Measurements from ENCODE around the gene KCNK15.
"Not testable (repeated sequence)": the region's sequence is repeated elsewhere in the genome, so short reads cannot be mapped to it uniquely, and the experiment has no call there.

Gene KCNK15

DNA sequence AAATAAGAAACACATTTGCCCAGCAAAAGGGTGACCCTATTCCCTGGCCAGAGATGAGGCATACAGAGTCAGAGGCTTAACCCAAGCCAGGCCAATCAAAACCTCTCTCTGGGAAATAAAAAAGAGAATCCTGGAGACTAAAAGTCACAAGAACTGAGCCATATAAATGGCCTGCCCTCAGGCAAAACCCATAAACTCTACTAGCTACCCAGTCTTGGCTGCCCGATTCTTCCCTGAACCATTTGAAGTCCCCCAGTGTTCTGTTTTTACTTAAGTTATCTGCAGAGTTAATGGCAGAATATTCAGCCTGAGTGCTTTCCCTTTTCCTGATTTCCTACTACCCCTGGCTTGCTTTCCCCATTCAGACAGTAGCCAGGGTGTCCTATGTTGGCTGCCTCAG lies 13.9 kb downstream of the KCNK15 start:
- DNase-seq, result no peak

DNA sequence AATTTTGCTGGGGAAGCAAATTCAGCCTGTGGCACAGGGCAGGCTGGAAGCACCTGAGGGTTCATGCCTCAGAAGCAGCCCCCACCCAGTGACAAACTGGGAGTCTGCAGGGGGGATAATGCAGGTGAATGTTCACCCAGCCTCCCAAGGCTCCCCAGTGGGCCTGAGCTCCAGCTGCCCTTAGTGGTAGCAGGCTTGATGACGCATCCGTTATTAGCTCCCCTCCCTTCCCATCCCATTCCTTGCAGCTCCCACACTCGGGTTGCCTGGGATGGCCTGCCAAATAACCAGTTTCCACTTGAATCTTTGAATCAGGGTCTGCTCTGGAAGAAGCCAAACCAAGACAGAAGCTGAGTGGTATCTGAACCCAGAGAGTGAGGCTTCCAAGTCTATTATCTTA lies 15.8 kb downstream of the KCNK15 start:
- DNase-seq, result no peak

DNA sequence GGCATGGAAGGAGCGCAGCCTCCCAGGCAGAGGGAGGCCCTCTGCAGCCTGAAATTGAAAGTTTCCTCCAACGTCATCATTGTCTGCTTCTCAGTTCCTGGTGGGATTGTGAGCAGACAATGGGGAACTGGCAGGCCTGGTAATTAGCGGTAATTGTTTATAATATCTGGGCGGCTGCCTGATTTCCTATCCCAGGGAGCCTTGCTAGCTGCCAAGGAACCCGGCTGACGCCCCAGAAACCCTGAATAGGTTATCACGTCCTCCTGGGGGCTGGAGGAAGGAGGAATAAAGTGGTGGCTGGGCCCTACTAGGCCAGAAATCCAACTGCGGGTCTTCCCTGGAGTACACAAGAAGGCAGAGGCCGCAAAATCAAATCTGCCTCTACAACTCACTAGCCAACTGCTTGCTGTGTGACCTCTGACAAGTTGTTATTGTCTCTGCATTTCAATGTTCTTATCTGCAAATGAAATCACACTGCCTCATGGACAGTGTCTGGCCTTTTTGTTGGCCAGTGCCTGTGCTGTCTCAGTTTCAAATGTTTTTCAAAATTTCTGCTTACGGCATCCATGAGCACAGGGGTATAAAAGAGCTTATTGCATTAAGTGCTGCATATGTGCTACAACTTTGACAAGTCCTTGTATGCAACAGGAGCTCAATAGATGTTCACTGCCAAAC lies 16.9 kb downstream of the KCNK15 start:
- no peak for DNase-seq

DNA sequence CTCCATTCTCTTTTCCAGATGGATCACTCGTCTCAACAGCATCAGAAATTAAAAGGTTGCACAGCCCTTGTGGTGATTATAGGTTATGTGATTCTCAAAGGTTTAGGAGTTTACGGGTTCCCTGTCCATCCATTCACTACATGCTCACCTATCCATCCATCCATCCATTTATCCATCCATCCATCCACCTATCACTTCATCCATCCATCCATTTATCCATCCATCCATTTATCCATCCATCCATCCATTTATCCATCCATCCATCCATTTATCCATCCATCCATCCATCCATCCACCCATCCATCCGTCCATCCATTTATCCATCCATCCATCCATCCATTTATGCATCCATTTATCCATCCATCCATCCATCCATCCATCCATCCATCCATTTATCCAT lies 18.1 kb downstream of the KCNK15 start:
- not testable (repeated sequence) for DNase-seq

DNA sequence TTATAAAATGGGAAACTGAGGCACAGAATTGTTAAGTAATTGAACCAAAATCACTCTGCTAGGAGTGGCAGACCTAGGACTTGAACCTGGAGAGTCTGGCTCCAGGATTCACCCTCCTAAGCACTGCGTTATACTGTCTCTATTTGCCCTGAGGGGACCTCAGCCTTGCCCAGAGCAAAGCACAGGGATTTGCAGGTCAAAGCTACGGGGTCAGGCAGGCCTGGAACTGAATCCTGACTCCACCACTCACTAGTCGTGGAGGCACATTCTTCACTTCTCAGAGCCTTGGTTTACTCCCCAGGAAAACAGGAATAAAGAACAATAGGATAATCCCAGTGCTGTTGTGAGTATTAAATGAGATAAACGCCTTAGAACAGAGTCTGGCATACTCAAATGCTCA lies 19.4 kb downstream of the KCNK15 start:
- no peak for DNase-seq

DNA sequence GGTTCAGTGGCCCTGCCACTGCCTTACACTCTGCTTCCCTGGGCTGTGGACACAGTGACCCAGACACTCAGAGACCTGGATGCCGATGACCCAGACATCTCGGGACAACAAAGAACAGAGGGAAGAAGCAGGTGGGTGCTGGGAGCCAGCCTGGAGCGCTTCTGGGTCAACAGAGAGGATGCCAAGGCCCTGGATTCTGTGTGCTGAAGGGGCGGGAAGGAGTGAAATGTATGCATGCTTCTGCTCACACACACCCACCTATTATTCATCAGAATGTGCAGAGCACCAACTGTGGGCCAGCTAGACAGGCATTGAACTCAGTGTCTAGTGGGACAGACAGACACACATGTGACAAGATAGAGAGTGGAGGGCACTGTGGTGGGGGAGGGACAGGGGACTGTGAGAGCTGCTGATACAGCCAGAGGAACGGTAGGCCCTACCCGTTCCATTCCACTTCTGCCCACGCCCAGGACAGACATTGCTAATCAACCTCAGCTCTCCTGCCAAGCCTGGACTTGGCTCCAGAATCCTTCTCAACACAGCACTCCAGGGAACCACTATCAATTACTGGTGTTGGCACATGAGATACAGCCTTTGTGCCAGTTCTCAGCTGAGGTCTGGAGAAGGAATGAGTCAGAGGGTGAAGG lies 20.2 kb downstream of the KCNK15 start:
- no peak for DNase-seq

DNA sequence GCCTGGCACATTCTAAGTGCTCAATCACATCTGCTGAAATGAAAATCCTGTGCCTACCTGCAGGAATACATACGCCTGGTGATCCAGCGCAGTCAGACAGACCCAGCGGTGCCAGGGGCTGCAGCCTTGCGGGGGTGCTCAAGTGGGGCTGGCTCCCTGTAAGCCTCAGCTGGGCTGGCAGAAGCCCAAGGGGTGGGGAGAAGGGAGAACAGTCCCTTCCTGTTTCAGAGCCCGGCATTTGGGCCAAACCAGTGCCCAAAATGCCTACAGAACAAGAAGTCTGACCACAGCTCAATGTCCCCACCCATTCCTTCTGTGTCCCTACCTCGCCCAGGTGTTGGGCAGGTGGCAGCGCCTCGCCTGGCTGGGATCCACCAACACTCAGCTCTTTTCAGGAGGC lies 22.6 kb downstream of the KCNK15 start:
- DNase-seq, result no peak

DNA sequence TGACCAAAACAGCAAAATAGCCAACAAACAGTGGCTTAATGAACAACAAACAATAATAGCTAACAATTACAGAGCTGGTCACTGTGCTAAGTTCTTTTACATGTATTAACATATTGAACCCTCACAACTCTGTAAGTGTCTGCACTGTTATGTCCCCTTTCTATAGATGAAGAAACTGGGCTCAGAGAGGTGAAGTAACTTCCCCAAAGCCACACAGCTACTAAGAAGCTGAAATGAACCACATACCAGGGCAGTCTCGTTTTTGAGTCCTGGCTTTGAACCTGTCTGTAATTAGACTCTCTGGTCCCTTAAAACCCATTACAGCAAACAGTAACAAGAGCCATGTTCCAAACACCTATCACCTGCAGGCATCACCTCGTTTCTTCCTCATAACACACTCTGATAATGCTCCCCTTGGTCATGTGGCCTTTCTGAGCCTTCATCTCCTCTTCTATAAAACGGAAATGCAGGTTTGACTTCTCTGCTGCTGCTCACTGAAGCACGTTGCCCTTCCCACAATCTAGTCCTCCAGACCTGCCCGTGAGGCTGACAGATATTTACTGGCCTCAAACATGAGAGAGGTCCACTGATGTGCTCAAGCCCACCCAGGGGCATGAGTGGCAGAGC lies 23.3 kb downstream of the KCNK15 start:
- DNase-seq, result no peak

DNA sequence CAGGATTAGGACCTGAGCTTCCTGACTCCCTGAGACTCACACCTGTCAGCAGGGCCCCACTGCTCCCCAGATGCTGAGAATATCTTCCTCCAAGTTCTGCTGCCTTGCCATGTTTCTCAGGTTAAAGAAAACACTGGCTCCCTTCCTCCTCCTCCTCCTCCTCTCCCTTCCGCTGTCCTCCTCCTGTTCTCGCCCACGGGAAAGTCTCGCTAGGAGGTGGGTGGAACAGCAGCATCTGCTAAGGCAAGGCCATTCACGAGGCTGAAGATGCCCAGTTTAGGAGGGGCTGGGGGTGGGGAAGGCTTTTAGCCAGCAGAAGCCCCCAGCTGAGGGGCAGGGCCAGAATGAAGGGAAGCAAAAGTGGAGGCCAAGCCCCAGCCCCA lies 23.8 kb downstream of the KCNK15 start:
- DNase-seq, result no peak

DNA sequence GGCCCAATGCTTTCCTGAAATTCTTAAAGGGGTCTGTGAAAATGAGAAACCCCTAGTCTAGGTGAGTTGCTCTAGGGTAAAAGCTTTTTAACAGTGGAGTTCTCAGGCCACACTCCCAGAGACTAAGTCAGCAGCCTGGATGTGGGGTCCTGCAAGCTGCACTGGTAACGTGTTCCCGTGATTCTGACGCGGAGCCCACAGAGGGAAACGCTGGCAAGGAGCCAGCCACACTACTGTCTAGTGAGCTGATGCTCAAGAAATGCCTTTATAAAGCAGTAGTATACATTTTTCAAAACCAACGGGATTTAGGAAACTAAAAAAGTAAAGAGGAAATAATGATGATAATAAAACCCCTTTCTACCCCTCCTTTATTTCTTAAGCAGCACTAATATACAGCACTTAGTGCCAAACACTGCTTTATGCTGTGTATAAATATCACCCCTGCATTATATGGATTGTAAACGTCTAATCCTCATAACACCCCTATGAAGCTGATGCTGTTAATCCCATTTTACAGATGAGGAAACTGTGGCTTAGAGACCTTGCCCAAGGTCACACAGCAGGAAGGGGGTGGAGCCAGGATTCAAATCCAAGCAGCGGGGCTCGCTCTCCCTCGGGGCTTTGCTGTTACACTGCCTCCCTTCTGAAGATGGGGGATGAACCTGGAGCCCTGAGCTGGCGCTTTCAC lies 25.0 kb downstream of the KCNK15 start:
- no peak for DNase-seq

DNA sequence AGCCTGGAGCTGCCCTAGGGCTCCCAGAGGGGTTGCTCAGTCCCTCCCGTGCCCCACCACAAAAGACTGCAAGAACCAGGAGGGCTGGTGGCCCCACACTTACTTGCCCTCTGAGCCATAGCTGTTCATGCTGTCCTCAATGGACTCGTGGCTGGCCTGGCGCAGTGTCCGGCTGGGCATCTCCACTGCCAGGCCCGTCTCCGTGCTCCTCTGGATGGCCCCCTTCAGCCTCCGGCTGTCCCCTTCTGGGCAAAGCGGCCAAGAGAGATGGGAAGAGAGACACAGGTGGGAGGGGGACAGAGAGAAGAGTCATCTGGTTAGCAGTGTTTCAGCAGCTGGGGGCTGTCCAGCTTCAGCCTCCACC lies 25.5 kb downstream of the KCNK15 start:
- DNase-seq, result no peak

DNA sequence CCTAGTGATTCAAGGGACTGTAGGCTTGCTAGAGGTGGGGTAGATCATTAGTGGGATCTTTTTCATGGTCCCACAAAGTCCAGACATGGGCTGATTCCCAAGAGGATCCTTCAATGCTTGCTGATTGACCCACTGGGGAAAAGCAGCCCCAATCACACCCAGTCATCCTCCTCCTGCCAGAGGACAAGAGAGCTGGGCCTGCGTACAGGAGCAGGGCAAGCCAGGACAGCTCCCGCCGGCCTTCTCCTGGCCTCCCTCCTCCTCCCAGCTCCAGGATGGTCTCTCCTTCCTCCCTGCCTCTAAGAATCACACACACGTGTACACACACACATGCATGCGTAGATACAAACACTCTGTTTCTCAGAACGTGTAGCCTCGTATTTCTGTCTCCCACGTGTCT lies 27.0 kb downstream of the KCNK15 start:
- DNase-seq, result no peak

DNA sequence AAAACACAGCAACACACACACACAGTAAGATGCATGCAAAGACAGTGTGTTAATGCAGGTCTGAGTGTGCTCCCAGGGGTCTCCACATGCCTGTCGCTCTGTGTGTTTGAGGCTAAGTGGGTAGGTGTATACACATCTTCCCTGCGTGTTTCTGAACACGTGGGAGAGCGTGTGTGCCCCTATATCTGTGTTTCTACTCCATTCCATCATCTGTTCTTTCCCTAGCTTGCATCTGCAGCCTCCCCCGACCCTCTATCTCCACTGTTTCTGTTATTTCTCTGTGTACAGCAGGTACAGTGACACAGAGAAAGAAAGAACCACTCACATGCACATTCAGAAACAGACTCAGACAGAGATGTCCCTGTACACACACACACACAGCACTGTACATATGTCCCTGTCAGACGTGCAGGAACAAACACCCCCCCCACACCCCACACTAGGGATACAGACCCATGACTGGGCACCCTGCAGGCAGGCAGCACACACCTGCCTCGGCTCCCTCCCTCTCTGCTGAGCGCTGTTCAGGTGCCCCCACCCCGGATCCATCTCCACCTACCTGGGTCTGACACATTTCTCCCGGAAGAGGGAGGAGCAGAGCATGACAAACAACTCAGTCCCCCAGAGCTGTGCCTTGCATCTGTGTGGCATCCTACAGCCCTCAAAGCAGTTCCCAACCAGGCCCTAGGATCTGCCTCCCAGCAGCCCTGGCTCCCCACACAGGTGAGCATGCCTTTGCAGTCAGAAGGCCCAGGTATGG lies 27.6 kb downstream of the KCNK15 start:
- no peak for DNase-seq

DNA sequence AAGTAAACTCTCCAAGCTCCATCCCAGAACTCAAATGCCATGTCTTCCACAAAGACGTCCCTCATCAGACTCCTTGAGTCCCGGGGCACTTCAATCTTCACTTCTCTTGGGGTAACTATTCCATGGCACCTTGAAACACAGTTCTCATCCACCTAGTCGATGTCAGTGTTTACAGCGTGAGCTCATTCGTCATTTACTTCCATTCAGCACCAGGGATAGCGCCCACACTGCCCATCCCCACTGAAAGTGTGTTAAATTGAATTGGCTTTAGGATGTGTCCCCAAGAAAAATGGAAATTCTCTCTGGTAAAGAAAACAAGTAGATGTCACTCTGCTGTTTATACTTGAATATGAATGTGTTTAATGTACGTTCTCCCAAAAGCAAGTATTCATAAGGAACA lies 31.3 kb downstream of the KCNK15 start:
- no peak for DNase-seq

DNA sequence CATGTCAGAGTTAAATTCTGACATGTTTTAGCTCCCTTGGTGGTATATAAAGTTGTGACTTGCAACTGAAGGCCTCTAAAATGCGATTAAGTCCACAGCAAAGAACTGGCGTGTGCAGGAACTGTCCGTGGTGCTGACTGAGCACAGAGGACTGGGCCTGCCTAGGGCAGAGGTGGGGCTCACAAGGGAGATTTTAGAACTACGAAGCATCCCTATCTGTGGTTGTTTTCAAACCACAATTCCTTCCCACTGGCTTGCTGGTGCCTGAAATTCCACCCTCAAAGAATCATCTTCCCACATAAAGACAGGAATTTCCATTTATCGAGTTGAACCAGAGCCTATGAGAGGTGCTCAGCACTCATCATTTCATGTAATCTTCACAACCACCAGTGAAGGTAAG lies 34.6 kb downstream of the KCNK15 start:
- DNase-seq, result peak in 3 of 4 experiments; percentile 1 to 15 (median 12)

DNA sequence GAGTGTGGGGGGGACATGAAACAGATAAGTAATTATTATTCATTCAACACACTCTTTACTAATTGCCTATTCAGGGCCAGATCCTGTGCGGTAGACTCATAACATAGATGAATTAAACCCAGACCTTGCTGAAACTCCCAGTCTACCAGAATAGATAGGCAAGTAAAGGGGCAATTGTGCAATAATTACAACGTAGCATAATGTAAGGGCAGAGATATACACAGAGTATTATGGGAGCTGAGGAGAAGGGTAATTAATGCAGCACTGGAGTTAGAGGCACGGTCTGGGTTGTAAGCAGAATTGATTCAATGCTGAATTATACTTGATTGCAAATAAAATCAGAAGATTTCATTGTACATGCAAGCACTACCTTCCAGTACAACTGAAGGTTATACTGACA lies 35.5 kb downstream of the KCNK15 start:
- no peak for DNase-seq

DNA sequence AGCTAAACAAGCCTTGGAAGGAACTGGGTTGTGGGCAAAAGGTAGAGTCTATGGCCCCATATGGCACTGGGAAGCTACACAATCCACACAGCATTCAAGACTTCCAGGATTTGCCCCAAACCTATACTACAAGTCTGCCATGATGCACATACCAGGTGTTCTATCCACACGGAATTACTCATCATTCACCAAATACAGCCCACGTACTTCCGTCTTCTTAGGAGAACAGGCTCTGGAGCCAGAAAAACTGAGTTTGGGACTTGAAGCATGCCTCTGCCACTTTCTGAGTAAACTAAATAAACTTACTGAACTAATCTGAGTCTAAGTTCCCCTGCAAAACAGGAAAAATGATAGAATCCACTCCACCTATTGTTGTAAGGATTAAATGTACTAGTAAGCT lies 36.1 kb downstream of the KCNK15 start:
- no peak for DNase-seq

DNA sequence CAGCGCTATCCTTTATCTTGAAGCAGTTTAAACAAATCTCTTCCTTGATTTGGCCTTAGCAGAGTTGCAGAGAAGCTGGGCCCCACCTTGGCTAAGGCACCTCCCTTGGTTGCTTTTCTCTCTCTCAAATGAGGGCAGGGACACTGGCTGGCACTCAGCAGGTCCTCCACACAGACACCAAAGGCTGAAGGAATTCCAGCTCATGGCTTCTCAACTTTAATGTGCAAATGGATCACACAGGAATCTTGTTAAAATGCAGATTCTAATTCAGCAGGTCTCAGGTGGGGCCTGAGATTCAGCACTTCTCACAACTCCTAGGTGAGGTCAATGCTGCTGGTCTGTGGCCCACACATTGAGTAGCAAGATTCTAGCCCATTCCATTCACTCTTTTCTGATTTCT lies 39.0 kb downstream of the KCNK15 start:
- DNase-seq, result no peak

DNA sequence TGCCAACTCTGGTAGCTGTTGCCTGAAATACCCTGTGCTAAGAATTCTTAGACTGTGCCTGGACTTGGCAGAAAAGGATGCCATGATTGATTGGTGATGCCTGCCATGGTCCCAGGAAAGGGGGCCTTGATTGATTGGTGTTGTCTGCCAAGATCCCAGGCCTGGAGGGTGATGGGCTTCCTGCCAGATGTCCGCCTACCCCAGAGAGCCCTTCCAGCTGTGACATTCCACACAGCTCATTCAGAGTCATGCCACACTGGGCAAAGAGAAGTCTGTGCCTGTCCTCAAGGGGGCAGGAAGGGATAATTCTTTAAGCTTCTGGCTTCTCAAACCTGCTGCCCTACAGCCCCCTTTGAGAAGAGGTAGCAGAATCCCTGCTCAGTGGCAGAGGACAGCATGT lies 40.1 kb downstream of the KCNK15 start:
- DNase-seq, result no peak

DNA sequence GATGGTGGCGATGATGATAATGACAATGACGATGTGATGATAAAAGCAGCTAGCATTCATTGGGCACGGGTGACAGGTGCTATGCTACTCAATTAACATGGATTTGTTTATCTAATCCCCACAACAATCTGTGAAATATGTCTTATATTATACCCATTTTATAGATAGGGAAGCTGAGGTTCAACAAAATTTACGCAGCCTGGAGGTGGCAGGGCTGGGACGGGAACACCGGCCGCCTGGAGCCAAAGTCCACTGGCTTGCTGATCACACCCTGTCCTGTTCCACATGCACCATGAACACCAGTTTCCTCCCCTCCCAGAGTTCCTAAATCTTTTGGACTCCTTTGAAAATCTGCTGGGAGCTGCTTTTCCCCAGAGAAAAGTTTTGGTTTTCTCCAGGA lies 41.6 kb downstream of the KCNK15 start:
- DNase-seq, result no peak

DNA sequence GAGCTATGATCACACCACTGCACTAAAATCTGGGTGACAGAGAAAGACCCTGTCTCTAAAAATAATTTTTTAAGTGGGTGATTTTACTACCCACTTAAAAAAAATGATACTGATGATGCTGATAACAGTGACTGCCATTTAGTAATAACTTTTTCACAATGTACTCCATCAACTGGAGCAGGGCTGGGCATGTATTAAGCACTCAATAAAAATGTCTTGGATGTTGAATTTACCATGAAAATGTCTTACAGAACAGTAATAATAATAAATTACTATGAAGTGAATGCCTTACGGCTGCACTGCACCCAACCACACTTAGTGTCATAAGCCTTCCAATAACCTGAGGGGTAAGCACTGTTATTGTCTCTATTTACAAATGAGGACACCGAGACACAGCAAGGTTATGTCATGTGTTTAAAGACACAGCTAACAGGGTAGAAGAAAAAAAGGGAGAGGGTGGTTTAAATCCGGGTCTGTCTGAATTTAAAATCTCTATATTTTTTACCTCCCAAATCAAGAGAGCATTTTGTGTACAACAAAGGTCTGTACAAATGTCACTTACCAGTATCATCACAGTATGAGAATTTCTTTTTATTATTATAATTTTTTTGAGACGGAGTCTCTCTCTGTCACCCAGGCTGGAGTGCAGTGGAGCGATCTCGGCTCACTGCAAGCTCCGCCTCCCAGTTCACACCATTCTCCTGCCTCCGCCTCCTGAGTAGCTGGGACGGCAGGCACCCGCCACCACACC lies 43.2 kb downstream of the KCNK15 start:
- DNase-seq, result no peak

DNA sequence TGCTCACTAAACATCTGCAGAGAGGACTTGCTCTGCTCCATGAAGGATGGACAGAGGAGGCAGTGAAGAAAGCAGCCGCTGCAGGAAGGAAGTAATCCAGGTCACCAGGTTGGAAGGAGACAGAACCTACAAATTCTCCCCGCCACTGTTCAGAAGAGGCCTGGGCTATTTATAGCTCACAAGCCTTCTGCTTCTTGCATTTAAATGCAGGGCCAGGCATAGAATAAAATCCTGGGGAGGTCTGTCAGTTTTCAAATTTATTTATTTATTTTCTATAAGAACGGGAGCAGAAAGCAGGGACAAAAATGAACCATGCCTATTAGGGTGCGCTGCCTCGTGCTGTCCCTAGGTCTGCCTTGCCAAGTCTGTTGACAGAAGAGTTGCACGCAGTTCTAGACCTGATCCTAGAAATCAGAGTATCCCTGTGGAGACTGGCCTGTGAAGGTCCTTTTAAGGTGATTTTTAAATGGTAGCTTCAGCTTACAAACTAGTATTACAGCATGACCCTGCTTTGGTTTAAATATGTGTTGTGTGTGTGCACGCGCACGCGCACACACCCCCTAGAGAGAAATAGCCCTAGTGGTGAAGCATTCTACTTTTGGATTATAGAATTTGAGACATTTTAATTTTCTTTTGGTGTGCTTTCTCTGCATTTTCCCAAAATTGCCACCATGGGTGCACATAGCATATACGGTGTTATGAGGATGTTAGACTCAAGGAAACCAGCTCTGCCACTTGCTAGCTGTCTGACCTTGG lies 45.2 kb downstream of the KCNK15 start:
- no peak for DNase-seq
